Right lobe of liver (tissue), 6 donors: ENCODE measurements around the gene COLGALT1. TPM values are rescaled to one million over a fixed set of nuclear protein-coding genes. Genes with fewer than 3 reads are reported as not detected.

Source experiments
- ATAC-seq, 4 donors: fragments of 200-7000 bp; cut with Tn5 transposase; one replicate each; pipeline ENCODE4 v1.9.1; 2020; ENCODE audit warnings: mild to moderate bottlenecking in 4 of 4, moderate library complexity in 4 of 4
- DNase-seq, 3 donors: peaks; one replicate each; pipeline ENCODE4 v3.0.0-alpha.2; 2020
- H3K27ac ChIP-seq, 3 donors: fragments of 200-600 bp; one replicate each; pipeline ENCODE4 v1.8.0; 2022
- H3K27me3 ChIP-seq, 2 donors: fragments of 200-600 bp; one replicate each; pipeline ENCODE4 v1.8.0; 2022
- H3K36me3 ChIP-seq, 4 donors: fragments of 200-600 bp; sonication (generic) in 1 of 4; one replicate each; pipeline versions ENCODE4 v1.5.1 to v1.8.0; 2017 to 2022; ENCODE audit warnings: control low read depth in 1 of 4
- H3K4me1 ChIP-seq, 4 donors: fragments of 200-600 bp; sonication (generic) in 1 of 4; one replicate each; pipeline versions ENCODE4 v1.5.1 to v1.8.0; 2017 to 2022; ENCODE audit warnings: control low read depth in 1 of 4
- H3K4me3 ChIP-seq, 3 donors: fragments of 200-600 bp; one replicate each; pipeline ENCODE4 v1.8.0; 2022
- H3K9me3 ChIP-seq, 4 donors: fragments of 200-600 bp; sonication (generic) in 1 of 4; one replicate each; pipeline versions ENCODE4 v1.5.1 to v1.8.0; 2017 to 2022; ENCODE audit warnings: control low read depth in 1 of 4
- POLR2A ChIP-seq: fragments of 450-650 bp; IDR thresholded peaks from one replicate; pipeline ENCODE4 v1.6.1; 2017; ENCODE audit warnings: antibody characterized with exemption, mild to moderate bottlenecking
- WGBS: methylation state at CpG from one replicate; pipeline ENCODE4 v1.1.6; 2018; ENCODE audit warnings: low coverage, low lambda C conversion rate; ENCODE audit not compliant: insufficient coverage; ENCODE audit errors: missing lambda C conversion rate; 5-methylcytosine and 5-hydroxymethylcytosine counted together
- intact Hi-C, 2 donors: fragments of 100-400 bp; cut with DNase I; formaldehyde crosslinking; loops; one replicate each; pipeline versions ENCODE4 v1.11.2 to v1.14.1; 2022
- total RNA-seq, 6 experiments: library from RNA; depleted of rRNA in 2 of 6; stranded (reverse); fragments of >200 nt in 2 of 6; fragmentation: NEBNext Ultra II Directional in 3 of 6; extraction: Animal tissue kit (Norgen Biotek cat#: 25700) in 3 of 6; gene quantifications; one replicate each; pipeline versions ENCODE4 v1.1.0 to v1.2.4, GENCODE V29; 2016 to 2023
- TF ChIP-seq, protein P1 (sequence below), 4 donors: fragments of 200-600 bp in 3 of 4; fragments of 450-650 bp in 1 of 4; IDR thresholded peaks; one replicate each; pipeline versions ENCODE4 v1.5.1 to v1.8.0; 2016 to 2022; ENCODE audit warnings: antibody characterized with exemption in 4 of 4, mild to moderate bottlenecking in 2 of 4
- donor health status: DM: no; HTN: yes; CAD: no.
- donor health status: DM: no; HTN: no; CAD: no.
- donor health status: DM: no; HTN: no; CAD: no.
- donor health status: DM: no; HTN: yes; CAD: no.
- donor health status: DM: no; HTN: yes; CAD: no.

The COLGALT1 gene
- total RNA-seq, 6 experiments from 2014 or later: 23.2 to 36.8 (median 31.1) TPM

- H3K4me3 ChIP-seq: no peak overlapping the region
- no peak for ATAC-seq
- H3K27me3 ChIP-seq: no peaks in the 10 kb centered on the region
- H3K9me3 ChIP-seq: no peaks in the 10 kb centered on the region
- no peak for TF ChIP-seq POLR2A
- TF ChIP-seq, protein P1, sequence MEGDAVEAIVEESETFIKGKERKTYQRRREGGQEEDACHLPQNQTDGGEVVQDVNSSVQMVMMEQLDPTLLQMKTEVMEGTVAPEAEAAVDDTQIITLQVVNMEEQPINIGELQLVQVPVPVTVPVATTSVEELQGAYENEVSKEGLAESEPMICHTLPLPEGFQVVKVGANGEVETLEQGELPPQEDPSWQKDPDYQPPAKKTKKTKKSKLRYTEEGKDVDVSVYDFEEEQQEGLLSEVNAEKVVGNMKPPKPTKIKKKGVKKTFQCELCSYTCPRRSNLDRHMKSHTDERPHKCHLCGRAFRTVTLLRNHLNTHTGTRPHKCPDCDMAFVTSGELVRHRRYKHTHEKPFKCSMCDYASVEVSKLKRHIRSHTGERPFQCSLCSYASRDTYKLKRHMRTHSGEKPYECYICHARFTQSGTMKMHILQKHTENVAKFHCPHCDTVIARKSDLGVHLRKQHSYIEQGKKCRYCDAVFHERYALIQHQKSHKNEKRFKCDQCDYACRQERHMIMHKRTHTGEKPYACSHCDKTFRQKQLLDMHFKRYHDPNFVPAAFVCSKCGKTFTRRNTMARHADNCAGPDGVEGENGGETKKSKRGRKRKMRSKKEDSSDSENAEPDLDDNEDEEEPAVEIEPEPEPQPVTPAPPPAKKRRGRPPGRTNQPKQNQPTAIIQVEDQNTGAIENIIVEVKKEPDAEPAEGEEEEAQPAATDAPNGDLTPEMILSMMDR (IDR thresholded peaks at IDR 0.05): no peak
- no peaks in the 10 kb centered on the region for H3K4me1 ChIP-seq
- DNase-seq: no peak
- H3K36me3 ChIP-seq: no peaks in the 10 kb centered on the region
- 62% methylated on average over 6 of the region's 10 CpGs for WGBS
- no peak overlapping the region for H3K27ac ChIP-seq
- intact Hi-C loops: no loop called here
Measured at GRCh38 chr19:17599780-17600179, 44.3 kb downstream of the COLGALT1 start.

DNA sequence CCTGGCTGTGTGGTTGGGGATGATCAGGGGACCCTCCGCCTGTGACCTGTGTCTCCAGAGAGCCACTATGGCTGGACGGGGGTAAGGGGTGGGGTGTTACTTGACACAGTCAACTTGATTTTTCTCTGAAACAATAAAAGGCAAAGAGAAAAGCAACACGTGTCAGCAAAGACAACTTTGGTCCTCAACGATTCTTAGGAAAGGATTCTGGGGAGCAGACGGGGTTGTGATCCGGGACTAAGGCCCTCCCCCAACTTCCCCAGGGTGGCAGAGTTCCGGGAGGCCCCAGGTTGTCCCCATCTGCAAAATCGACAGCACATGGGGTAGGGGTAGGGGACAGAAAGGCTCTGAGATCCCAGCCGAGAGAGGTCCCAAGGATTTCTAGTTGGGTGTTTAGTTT lies 46.2 kb downstream of the COLGALT1 start:
- TF ChIP-seq POLR2A: no peak
- TF ChIP-seq, protein P1 (IDR thresholded peaks at IDR 0.05): no peak
- Histone ChIP-seq H3K27ac (no peak overlapping the region), H3K27me3 (no peaks in the 10 kb centered on the region), H3K4me1 (peaks cover 0 to 9% (median 0%) of the 10 kb centered on the region in 4 donors), H3K9me3 (no peaks in the 10 kb centered on the region), H3K4me3 (no peak overlapping the region), H3K36me3 (no peaks in the 10 kb centered on the region)
- no peak for ATAC-seq
- 0% methylated on average over 3 of the region's 9 CpGs for WGBS
- DNase-seq: no peak
- intact Hi-C loops: no loop called here

DNA sequence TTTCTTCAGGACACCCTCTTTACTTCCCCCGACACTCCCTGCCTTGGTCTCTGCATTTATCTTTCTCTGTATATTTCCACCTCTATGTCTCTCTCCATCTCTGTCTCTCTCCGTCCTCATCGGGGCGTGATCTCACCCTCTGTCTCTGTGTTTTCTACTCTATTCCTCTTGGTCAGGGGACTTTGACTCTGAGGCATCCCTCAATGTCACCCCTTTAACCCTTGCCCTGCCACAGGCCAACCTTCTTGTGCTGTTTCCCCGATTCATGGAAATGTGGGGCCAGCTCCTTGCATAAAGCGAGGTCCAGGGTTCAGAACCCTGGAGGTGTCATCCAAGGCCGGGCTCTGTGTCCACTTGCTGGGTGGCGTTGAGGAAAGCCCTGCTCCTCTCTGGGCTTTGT lies 46.8 kb downstream of the COLGALT1 start:
- H3K4me3 ChIP-seq: no peak overlapping the region
- H3K27ac ChIP-seq: no peak overlapping the region
- peaks cover 0 to 9% (median 0%) of the 10 kb centered on the region in 4 donors for H3K4me1 ChIP-seq
- no peaks in the 10 kb centered on the region for H3K27me3 ChIP-seq
- H3K9me3 ChIP-seq: no peaks in the 10 kb centered on the region
- TF ChIP-seq, protein P1 (IDR thresholded peaks at IDR 0.05): no peak
- no peak for TF ChIP-seq POLR2A
- ATAC-seq: no peak
- no peak for DNase-seq
- intact Hi-C loops: no loop called here
- 41% methylated on average over 5 of the region's 8 CpGs for WGBS
- no peaks in the 10 kb centered on the region for H3K36me3 ChIP-seq

- Histone ChIP-seq H3K9me3 (no peaks in the 10 kb centered on the region), H3K27ac (no peak overlapping the region), H3K27me3 (no peaks in the 10 kb centered on the region), H3K36me3 (no peaks in the 10 kb centered on the region), H3K4me3 (no peak overlapping the region), H3K4me1 (peaks cover 0 to 9% (median 0%) of the 10 kb centered on the region in 4 donors)
- DNase-seq (no peak), ATAC-seq (no peak)
- 36% methylated on average over 5 of the region's 7 CpGs for WGBS
- intact Hi-C loops: no loop called here
- TF ChIP-seq, protein P1 (IDR thresholded peaks at IDR 0.05): no peak
- TF ChIP-seq POLR2A: no peak
Measured at GRCh38 chr19:17602872-17603510, 47.5 kb downstream of the COLGALT1 start.
